Esophagus muscularis mucosa (tissue), 4 donors: ENCODE data around the gene TNFRSF21.

Source experiments
- CTCF ChIP-seq, 3 experiments: fragments of 200-600 bp in 2 of 3; fragments of 450-650 bp in 1 of 3; sonication (generic) in 2 of 3; IDR thresholded peaks; one replicate each; pipeline ENCODE4 v1.5.1; 2017 to 2019; ENCODE audit warnings: antibody characterized with exemption in 3 of 3, mild to moderate bottlenecking in 2 of 3, moderate library complexity in 1 of 3
- EP300 ChIP-seq: sonication (generic); formaldehyde crosslinking; IDR thresholded peaks from one replicate; pipeline ENCODE4 v1.6.1; 2017; ENCODE audit warnings: antibody characterized with exemption
- POLR2A ChIP-seq: fragments of 450-650 bp; IDR thresholded peaks from one replicate; pipeline ENCODE4 v1.6.1; 2017; ENCODE audit warnings: antibody characterized with exemption, moderate library complexity, mild to moderate bottlenecking, low read depth
- POLR2AphosphoS5 ChIP-seq, 2 donors: sonication (generic); formaldehyde crosslinking; IDR thresholded peaks; one replicate each; pipeline ENCODE4 v1.6.1; 2017; ENCODE audit warnings: antibody characterized with exemption in 2 of 2

- no peak for TF ChIP-seq POLR2A
- TF ChIP-seq CTCF (IDR thresholded peaks at IDR 0.05) = no peak
- TF ChIP-seq POLR2AphosphoS5 (IDR thresholded peaks at IDR 0.05) = no peak
- no peak for TF ChIP-seq EP300
Observed at GRCh38 chr6:47247227-47247797, 62.4 kb downstream of the TNFRSF21 start.
